Lower lobe of right lung (tissue), 2 donors: ENCODE results near the gene OR13A1. TPM values are rescaled to one million over a fixed set of nuclear protein-coding genes. Genes with fewer than 3 reads are reported as not detected.
"Not testable (repeated sequence)": the region's sequence is repeated elsewhere in the genome, so short reads cannot be mapped to it uniquely, and the experiment has no call there.

Experiments
- ATAC-seq, 2 donors: fragments of 200-7000 bp; cut with Tn5 transposase; one replicate each; pipeline ENCODE4 v1.9.1; 2020 to 2022; ENCODE audit warnings: mild to moderate bottlenecking in 2 of 2, moderate library complexity in 2 of 2
- DNase-seq: peaks from one replicate; pipeline ENCODE4 v3.0.0-alpha.2; 2020
- H3K27ac ChIP-seq: fragments of 200-600 bp; one replicate; pipeline ENCODE4 v1.8.0; 2022
- H3K27me3 ChIP-seq: fragments of 200-600 bp; one replicate; pipeline ENCODE4 v1.8.0; 2022; ENCODE audit warnings: low read depth
- H3K36me3 ChIP-seq: fragments of 200-600 bp; one replicate; pipeline ENCODE4 v1.8.0; 2022; ENCODE audit warnings: mild to moderate bottlenecking
- H3K4me1 ChIP-seq: fragments of 200-600 bp; one replicate; pipeline ENCODE4 v1.8.0; 2022
- H3K4me3 ChIP-seq: fragments of 200-600 bp; one replicate; pipeline ENCODE4 v1.8.0; 2022; ENCODE audit warnings: mild to moderate bottlenecking
- H3K9me3 ChIP-seq: fragments of 200-600 bp; one replicate; pipeline ENCODE4 v1.8.0; 2022
- CTCF ChIP-seq: fragments of 200-600 bp; IDR thresholded peaks from one replicate; pipeline ENCODE4 v1.8.0; 2022; ENCODE audit warnings: antibody characterized with exemption, mild to moderate bottlenecking
- intact Hi-C: fragments of 100-400 bp; cut with DNase I; formaldehyde crosslinking; loops from one replicate; pipeline ENCODE4 v1.11.0; 2022
- long read RNA-seq: library from polyadenylated mRNA; unstranded; transcript quantifications from one replicate; pipeline ENCODE4 v2.0.0, GENCODE V29; 2021
- total RNA-seq: library from RNA; stranded (reverse); fragmentation: NEBNext Ultra II Directional; extraction: Animal tissue kit (Norgen Biotek cat#: 25700); gene quantifications from one replicate; pipeline ENCODE4 v1.2.1, GENCODE V29; 2021
- donor health status: DM: no; HTN: yes; CAD: no; lungs with severe emphysema.

OR13A1 gene, protein sequence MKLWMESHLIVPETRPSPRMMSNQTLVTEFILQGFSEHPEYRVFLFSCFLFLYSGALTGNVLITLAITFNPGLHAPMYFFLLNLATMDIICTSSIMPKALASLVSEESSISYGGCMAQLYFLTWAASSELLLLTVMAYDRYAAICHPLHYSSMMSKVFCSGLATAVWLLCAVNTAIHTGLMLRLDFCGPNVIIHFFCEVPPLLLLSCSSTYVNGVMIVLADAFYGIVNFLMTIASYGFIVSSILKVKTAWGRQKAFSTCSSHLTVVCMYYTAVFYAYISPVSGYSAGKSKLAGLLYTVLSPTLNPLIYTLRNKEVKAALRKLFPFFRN
- not detected for total RNA-seq
- long read RNA-seq: 0 reads

DNA sequence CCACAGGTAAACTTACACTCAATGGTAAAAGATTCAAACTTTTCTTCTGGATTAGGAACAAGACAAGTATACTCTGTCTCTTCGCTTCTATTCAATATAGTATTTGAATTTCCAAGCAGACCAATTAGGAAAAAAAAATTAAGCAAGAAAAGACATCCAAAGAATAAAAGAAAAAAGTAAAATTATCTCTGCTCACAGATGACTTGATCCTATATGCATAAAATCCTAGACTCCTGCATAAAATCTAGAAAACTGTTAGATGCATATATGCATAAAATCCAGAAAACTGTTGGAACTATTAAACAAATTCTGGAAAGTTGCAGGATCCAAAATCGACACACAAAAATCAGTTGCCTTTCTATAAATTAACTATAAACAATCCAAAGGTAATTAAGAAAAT is at the start of gene OR13A1:
TSS of gene OR13A1 (minus strand) at position 101 of the 400 bp plus-strand sequence. CDS start 11,186 bp downstream, outside the sequence.
- DNase-seq: no peak
- H3K27ac ChIP-seq: no peak within 1 kb of the TSS
- no peak for ATAC-seq
- peaks cover 8% of the 10 kb centered on the region for H3K9me3 ChIP-seq
- H3K4me3 ChIP-seq: no peak within 1 kb of the TSS
- H3K4me1 ChIP-seq: no peaks in the 10 kb centered on the region
- TF ChIP-seq CTCF: no peak
- no peaks in the 10 kb centered on the region for H3K36me3 ChIP-seq
- intact Hi-C loops: no loop called here
- no peaks in the 10 kb centered on the region for H3K27me3 ChIP-seq

DNA sequence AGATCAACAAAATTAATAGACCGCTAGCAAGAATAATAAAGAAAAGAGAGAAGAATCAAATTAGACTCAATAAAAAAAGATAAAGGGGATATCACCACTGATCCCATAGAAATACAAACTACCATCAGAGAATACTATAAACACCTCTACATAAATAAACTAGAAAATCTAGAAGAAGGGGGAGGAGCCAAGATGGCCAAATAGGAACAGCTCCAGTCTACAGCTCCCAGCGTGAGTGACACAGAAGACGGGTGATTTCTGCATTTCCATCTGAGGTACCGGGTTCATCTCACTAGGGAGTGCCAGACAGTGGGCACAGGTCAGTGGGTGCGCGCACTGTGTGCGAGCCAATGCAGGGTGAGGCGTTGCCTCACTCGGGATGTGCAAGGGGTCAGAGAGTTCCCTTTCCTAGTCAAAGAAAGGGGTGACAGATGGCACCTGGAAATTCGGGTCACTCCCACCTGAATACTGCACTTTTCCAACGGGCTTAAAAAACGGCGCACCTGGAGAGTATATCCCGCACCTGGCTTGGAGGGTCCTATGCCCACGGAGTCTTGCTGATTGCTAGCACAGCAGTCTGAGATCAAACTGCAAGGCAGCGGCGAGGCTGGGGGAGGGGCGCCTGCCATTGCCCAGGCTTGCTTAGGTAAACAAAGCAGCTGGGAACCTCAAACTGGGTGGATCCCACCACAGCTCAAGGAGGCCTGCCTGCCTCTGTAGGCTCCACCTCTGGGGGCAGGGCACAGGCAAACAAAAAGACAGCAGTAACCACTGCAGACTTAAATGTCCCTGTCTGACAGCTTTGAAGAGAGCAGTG is 46.8 kb upstream of the OR13A1 start:
- H3K36me3 ChIP-seq, DNase-seq, H3K9me3 ChIP-seq, intact Hi-C loops, H3K27me3 ChIP-seq, H3K4me1 ChIP-seq, H3K27ac ChIP-seq, ATAC-seq: not testable (repeated sequence)
- H3K4me3 ChIP-seq: peak overlapping the region; percentile 14

GRCh38 chr10:45358961-45359360 is 43.6 kb upstream of the OR13A1 start:
- H3K4me1 ChIP-seq, ATAC-seq, H3K36me3 ChIP-seq, H3K27me3 ChIP-seq, H3K27ac ChIP-seq, intact Hi-C loops, H3K4me3 ChIP-seq, H3K9me3 ChIP-seq, DNase-seq: not testable (repeated sequence)

DNA sequence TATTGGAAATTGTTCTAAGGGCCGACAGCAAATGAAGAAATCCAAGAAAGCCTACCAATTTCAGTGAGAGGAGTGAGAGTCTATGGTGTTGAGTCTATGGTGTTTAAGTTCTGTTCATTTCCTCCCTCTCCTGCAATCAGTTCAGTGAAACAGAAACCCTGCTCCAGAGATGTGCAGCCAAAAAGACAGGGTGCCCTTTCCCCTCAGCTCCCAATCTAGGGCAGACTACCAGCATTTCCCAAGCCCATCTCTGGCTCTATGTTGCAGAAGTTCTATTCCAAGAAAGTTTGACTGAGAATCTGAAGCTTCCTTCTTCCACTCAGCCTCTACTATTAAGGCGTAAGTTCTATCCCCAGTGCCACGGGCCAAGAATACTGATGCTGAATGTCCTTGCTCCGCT is 40.1 kb upstream of the OR13A1 start:
- H3K36me3 ChIP-seq: no peaks in the 10 kb centered on the region
- H3K4me1 ChIP-seq: peaks cover 6% of the 10 kb centered on the region
- ATAC-seq: peak; percentile 64 to 67
- intact Hi-C loops: no loop called here
- no peak overlapping the region for H3K27ac ChIP-seq
- no peaks in the 10 kb centered on the region for H3K27me3 ChIP-seq
- TF ChIP-seq CTCF: no peak
- no peak for DNase-seq
- no peaks in the 10 kb centered on the region for H3K9me3 ChIP-seq
- no peak overlapping the region for H3K4me3 ChIP-seq

GRCh38 chr10:45354261-45354660 is 38.9 kb upstream of the OR13A1 start:
- ATAC-seq (peak; percentile 88 to 95), DNase-seq (peak; percentile 82)
- TF ChIP-seq CTCF: no peak
- intact Hi-C loops: no loop called here
- Histone ChIP-seq H3K27me3 (no peaks in the 10 kb centered on the region), H3K9me3 (no peaks in the 10 kb centered on the region), H3K4me1 (peaks cover 6% of the 10 kb centered on the region), H3K27ac (peak overlapping the region; percentile 36), H3K36me3 (no peaks in the 10 kb centered on the region), H3K4me3 (no peak overlapping the region)

DNA sequence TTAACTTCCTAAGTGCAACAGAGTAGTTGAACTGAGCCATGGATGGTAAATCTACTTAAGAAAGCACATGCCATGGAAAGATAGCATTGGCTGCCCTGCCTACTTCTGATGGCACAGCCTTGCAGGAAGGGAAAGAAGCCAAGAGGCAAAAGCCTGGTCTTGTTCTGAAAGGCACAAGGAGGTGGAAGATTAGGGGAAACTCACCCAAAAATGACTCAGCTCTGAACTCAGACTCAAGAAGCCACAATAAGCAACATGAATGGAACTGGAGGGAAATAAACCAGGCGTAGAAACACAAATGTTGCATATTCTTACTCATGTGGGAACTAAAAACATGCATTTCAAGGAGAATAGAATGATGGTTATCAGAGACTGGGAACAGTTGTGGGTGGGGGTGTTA is 37.8 kb upstream of the OR13A1 start:
- H3K9me3 ChIP-seq: no peaks in the 10 kb centered on the region
- no peak for TF ChIP-seq CTCF

DNA sequence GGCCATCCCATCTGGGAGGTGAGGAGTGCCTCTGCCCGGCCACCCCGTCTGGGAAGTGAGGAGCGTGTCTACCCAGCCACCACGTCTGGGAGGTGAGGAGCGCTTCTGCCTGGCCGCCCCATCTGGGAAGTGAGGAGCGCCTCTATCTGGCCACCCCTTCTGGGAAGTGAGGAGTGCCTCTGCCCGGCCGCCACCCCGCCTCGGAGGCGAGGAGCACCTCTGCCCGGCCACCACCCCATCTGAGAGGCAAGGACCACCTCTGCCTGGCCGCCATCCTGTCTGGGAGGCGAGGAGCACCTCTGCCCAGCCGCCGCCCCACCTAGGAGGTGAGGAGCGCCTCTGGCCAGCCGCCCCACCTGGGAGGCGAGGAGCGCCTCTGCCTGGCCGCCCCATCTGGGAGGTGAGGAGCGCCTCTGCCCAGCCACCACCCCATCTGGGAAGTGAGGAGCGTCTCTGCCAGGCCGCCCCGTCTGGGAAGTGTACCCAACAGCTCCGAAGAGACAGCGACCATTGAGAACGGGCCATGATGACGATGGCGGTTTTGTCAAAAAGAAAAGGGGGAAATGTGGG is 32.9 kb upstream of the OR13A1 start:
- H3K27me3 ChIP-seq, ATAC-seq, H3K4me1 ChIP-seq, H3K27ac ChIP-seq, DNase-seq, H3K9me3 ChIP-seq, H3K36me3 ChIP-seq, H3K4me3 ChIP-seq, intact Hi-C loops: not testable (repeated sequence)

More for the DNA sequence above, 37.8 kb upstream of the OR13A1 start:
- H3K36me3 ChIP-seq: no peaks in the 10 kb centered on the region
- H3K4me1 ChIP-seq: peaks cover 6% of the 10 kb centered on the region
- intact Hi-C loops: no loop called here
- H3K4me3 ChIP-seq: no peak overlapping the region
- ATAC-seq (peak; percentile 25 to 63), DNase-seq (no peak)
- H3K27ac ChIP-seq: no peak overlapping the region
- no peaks in the 10 kb centered on the region for H3K27me3 ChIP-seq

DNA sequence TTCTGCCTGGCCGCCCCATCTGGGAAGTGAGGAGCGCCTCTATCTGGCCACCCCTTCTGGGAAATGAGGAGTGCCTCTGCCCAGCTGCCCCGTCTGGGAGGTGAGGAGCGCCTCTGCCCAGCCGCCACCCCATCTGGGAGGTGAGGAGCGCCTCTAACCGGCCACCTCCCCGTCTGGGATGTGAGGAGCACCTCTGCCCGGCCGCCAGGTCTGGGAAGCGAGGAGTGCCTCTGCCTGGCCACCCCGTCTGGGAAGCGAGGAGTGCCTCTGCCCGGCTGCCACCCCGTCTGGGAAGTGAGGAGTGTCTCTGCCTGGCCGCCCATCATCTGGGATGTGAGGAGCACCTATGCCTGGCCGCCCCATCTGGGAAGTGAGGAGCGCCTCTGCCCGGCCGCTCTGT is 32.1 kb upstream of the OR13A1 start:
- H3K27me3 ChIP-seq, H3K4me3 ChIP-seq, H3K27ac ChIP-seq, H3K4me1 ChIP-seq, DNase-seq, H3K9me3 ChIP-seq, intact Hi-C loops, H3K36me3 ChIP-seq, ATAC-seq: not testable (repeated sequence)

DNA sequence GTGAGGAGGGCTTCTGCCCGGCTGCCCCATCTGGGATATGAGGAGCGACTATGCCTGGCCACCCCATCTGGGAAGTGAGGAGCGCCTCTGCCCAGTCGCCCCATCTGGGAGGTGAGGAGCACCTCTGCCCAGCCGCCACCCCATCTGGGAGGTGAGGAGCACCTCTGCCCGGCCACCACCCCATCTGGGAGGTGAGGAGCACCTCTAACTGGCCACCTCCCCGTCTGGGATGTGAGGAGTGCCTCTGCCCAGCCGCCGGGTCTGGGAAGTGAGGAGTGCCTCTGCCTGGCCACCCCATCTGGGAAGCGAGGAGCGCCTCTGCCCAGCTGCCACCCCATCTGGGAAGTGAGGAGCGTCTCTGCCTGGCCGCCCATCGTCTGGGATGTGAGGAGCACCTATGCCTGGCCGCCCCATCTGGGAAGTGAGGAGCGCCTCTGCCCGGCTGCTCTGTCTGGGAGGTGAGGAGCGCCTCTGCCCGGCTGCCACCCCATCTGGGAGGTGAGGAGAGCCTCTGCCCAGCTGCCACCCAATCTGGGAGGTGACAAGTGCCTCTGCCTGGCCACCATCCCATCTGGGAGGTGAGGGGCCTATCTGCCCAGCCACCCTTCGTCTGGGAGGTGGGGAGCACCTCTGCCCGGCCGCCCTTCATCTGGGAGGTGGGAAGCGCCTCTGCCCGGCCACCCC is 31.4 kb upstream of the OR13A1 start:
- H3K4me1 ChIP-seq, ATAC-seq, H3K27me3 ChIP-seq, H3K27ac ChIP-seq, H3K9me3 ChIP-seq, H3K36me3 ChIP-seq, DNase-seq, intact Hi-C loops, H3K4me3 ChIP-seq: not testable (repeated sequence)
